Smooth muscle cell (in vitro differentiated cells): ENCODE results near the gene KRTAP10-9. TPM values are rescaled to one million over a fixed set of nuclear protein-coding genes. Genes with fewer than 3 reads are reported as not detected.

Source experiments
- DNase-seq: peaks from one replicate; lab custom pipeline; 2025; ENCODE audit not compliant: unreplicated experiment; lab: John Stamatoyannopoulos, UW
- H2AFZ ChIP-seq: fragments of 200-600 bp; sonication (generic); 2 replicates; pipeline ENCODE4 v1.6.0; 2016; ENCODE audit warnings: antibody characterized with exemption, low read depth, mild to moderate bottlenecking
- H3F3A ChIP-seq: fragments of 200-600 bp; sonication (generic); 2 replicates; pipeline ENCODE4 v1.6.0; 2017; ENCODE audit warnings: antibody characterized with exemption, low read depth
- H3K27ac ChIP-seq: fragments of 200-600 bp; sonication (generic); 2 replicates; pipeline ENCODE4 v1.5.1; 2016; ENCODE audit warnings: low read depth, mild to moderate bottlenecking
- H3K27me3 ChIP-seq: fragments of 200-600 bp; sonication (generic); 2 replicates; pipeline ENCODE4 v1.6.1; 2016; ENCODE audit warnings: low read depth, mild to moderate bottlenecking
- H3K36me3 ChIP-seq: fragments of 200-600 bp; sonication (generic); 2 replicates; pipeline ENCODE4 v1.5.1; 2016; ENCODE audit warnings: low read depth
- H3K4me1 ChIP-seq: fragments of 200-600 bp; sonication (generic); 2 replicates; pipeline ENCODE4 v1.5.1; 2016; ENCODE audit warnings: low read depth
- H3K4me2 ChIP-seq: fragments of 200-600 bp; sonication (generic); 2 replicates; pipeline ENCODE4 v1.6.0; 2016; ENCODE audit warnings: mild to moderate bottlenecking
- H3K4me3 ChIP-seq: fragments of 200-600 bp; sonication (generic); 2 replicates; pipeline ENCODE4 v1.5.1; 2016; ENCODE audit warnings: mild to moderate bottlenecking
- H3K79me2 ChIP-seq: fragments of 200-600 bp; sonication (generic); 2 replicates; pipeline ENCODE4 v1.6.0; 2016; ENCODE audit warnings: low read depth, mild to moderate bottlenecking
- H3K9ac ChIP-seq: fragments of 200-600 bp; sonication (generic); 2 replicates; pipeline ENCODE4 v1.6.0; 2016; ENCODE audit warnings: low read depth
- H3K9me3 ChIP-seq: fragments of 200-600 bp; sonication (generic); replicated peaks from 2 replicates; pipeline ENCODE4 v1.5.1; 2016; ENCODE audit warnings: low read depth
- H4K20me1 ChIP-seq: fragments of 200-600 bp; sonication (generic); 2 replicates; pipeline ENCODE4 v1.6.0; 2016; ENCODE audit warnings: low read depth
- WGBS: methylation state at CpG from one replicate; pipeline ENCODE4 v1.1.7; 2016; ENCODE audit warnings: low lambda C conversion rate; 5-methylcytosine and 5-hydroxymethylcytosine counted together
- polyA plus RNA-seq: library from polyadenylated mRNA; unstranded; fragments of >200 nt; fragmentation: Nextera tagmentation; extraction: Ambion mirVana; gene quantifications from 2 replicates; pipeline ENCODE4 v1.2.1, GENCODE V29; 2016
- total RNA-seq: library from RNA; depleted of rRNA; stranded (reverse); fragments of >200 nt; gene quantifications from 2 replicates; pipeline ENCODE4 v1.2.3, GENCODE V29; 2014
- TF ChIP-seq, protein P1 (sequence below): fragments of 200-600 bp; sonication (generic); IDR thresholded peaks from 2 replicates; pipeline ENCODE4 v1.5.1; 2017; ENCODE audit warnings: borderline replicate concordance, mild to moderate bottlenecking, antibody characterized with exemption; ENCODE audit not compliant: insufficient read depth, poor library complexity, severe bottlenecking

Gene KRTAP10-9
- total and polyA plus RNA-seq, 2 experiments from 2014 or later: not detected

DNA sequence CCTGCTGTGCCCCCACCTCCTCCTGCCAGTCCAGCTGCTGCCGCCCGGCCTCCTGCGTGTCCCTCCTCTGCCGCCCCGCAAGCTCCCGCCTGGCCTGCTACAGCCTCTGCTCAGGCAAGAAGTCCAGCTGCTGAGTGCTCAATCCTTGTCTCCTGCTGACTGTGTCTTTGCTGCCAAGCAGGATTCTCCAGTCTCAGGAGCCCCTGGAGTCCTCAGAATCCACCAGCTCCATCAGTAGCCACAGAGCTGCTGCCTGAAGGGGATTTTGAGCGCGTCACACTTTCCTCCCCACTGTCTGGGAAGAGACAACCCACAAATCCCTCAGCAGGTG is 20.3 kb downstream of the KRTAP10-9 start:
- Histone ChIP-seq H3K27me3 (no peaks in the 10 kb centered on the region), H3K4me3 (no peak overlapping the region), H3K36me3 (no peaks in the 10 kb centered on the region), H3K9ac (no peak overlapping the region), H2AFZ (no peak overlapping the region), H4K20me1 (no peaks in the 10 kb centered on the region), H3K27ac (no peak overlapping the region), H3K4me1 (no peaks in the 10 kb centered on the region), H3K79me2 (no peaks in the 10 kb centered on the region), H3F3A (no peaks in the 10 kb centered on the region), H3K9me3 (no peaks in the 10 kb centered on the region), H3K4me2 (no peak overlapping the region)
- TF ChIP-seq, protein P1, sequence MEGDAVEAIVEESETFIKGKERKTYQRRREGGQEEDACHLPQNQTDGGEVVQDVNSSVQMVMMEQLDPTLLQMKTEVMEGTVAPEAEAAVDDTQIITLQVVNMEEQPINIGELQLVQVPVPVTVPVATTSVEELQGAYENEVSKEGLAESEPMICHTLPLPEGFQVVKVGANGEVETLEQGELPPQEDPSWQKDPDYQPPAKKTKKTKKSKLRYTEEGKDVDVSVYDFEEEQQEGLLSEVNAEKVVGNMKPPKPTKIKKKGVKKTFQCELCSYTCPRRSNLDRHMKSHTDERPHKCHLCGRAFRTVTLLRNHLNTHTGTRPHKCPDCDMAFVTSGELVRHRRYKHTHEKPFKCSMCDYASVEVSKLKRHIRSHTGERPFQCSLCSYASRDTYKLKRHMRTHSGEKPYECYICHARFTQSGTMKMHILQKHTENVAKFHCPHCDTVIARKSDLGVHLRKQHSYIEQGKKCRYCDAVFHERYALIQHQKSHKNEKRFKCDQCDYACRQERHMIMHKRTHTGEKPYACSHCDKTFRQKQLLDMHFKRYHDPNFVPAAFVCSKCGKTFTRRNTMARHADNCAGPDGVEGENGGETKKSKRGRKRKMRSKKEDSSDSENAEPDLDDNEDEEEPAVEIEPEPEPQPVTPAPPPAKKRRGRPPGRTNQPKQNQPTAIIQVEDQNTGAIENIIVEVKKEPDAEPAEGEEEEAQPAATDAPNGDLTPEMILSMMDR: no peak
- DNase-seq: no peak
- 69% methylated on average over 8 of the region's 8 CpGs for WGBS

DNA sequence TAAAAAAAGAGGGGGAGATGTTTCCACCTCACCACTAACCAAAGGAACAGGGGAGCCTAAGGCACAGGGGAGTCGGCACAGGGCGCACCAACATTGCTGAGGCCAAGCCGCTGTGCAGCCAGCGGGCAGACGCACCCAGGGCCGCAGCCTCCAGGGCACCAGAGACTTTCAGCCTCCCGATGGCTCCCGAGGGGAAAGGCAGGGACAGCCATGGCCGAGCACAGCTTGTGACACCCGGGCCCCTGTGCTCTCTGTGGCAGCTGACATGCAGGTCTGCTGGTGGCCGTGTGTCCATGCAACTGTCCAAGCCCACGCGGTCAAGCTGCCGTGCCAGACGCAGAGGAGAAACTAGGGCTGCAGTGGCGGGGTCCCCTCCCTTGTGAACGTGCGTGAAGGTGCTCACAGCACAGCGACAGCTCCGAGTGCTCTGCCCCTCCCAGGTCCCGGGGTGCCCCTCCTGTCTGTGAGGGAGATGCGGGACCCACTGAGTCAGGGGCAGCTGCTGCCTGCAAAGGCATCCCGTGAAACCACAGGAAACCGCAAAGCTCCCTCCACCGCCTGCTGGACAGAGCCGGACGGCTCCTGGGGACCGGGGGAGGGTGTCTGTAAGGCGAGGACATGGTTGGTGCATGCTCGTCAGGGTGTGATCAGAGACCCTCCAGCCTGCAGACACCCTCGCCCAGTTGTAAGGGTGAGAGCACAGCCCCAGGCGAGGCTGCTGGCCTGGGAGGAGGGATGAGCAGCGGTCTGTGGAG is 21.8 kb downstream of the KRTAP10-9 start:
- no peak for DNase-seq

GRCh38 chr21:44649521-44650100 is 22.7 kb downstream of the KRTAP10-9 start:
- no peak overlapping the region for H3K9ac ChIP-seq
- H3K79me2 ChIP-seq: no peaks in the 10 kb centered on the region
- 93% methylated on average over 18 of the region's 18 CpGs for WGBS
- TF ChIP-seq, protein P1: no peak
- no peak overlapping the region for H3K4me3 ChIP-seq
- H3K36me3 ChIP-seq: no peaks in the 10 kb centered on the region
- no peak overlapping the region for H3K4me2 ChIP-seq
- no peaks in the 10 kb centered on the region for H3F3A ChIP-seq
- H3K27ac ChIP-seq: no peak overlapping the region
- no peak overlapping the region for H2AFZ ChIP-seq
- H3K27me3 ChIP-seq: no peaks in the 10 kb centered on the region
- DNase-seq: no peak
- no peaks in the 10 kb centered on the region for H3K9me3 ChIP-seq
- no peaks in the 10 kb centered on the region for H4K20me1 ChIP-seq
- no peaks in the 10 kb centered on the region for H3K4me1 ChIP-seq

More for the DNA sequence above, 21.8 kb downstream of the KRTAP10-9 start:
- Histone ChIP-seq H3K9ac (no peak overlapping the region), H3K9me3 (no peaks in the 10 kb centered on the region), H3K36me3 (no peaks in the 10 kb centered on the region), H3K4me2 (no peak overlapping the region), H3K79me2 (no peaks in the 10 kb centered on the region), H2AFZ (no peak overlapping the region), H3K4me1 (no peaks in the 10 kb centered on the region), H4K20me1 (no peaks in the 10 kb centered on the region), H3F3A (no peaks in the 10 kb centered on the region), H3K27ac (no peak overlapping the region), H3K27me3 (no peaks in the 10 kb centered on the region), H3K4me3 (no peak overlapping the region)
- TF ChIP-seq, protein P1: no peak
- WGBS: 84% methylated on average over 33 of the region's 33 CpGs
